ENCODE data around the gene IPO5. TPM values are rescaled to one million over a fixed set of nuclear protein-coding genes. Genes with fewer than 3 reads are reported as not detected.
"Not testable (repeated sequence)": the region's sequence is repeated elsewhere in the genome, so short reads cannot be mapped to it uniquely, and the experiment has no call there.

The IPO5 gene
- total RNA-seq, 1 donor from 2014 or later, result 94.0 TPM

GRCh38 chr13:97945792-97946419 is 7.6 kb upstream of the IPO5 start:
- intact Hi-C loops (cut with DNase I), result no loop called here
- DNase-seq (ENCODE audit: missing footprints), result no peak
- no peak for ATAC-seq

- ATAC-seq (no peak), DNase-seq (ENCODE audit: missing footprints) (no peak)
- intact Hi-C loops (cut with DNase I), result no loop called here
These were observed 6.4 kb upstream of the IPO5 start for GRCh38 chr13:97946951-97947588.

GRCh38 chr13:97948041-97948440 is 5.4 kb upstream of the IPO5 start:
- intact Hi-C loops (cut with DNase I), result no loop called here
- no peak for DNase-seq (ENCODE audit: missing footprints)
- ATAC-seq, result no peak

GRCh38 chr13:97949316-97949715 is 4.2 kb upstream of the IPO5 start:
- ATAC-seq; DNase-seq (ENCODE audit: missing footprints); intact Hi-C loops (cut with DNase I): not testable (repeated sequence)

GRCh38 chr13:97951376-97951775 is 2.1 kb upstream of the IPO5 start:
- ATAC-seq, result no peak
- intact Hi-C loops (cut with DNase I), result no loop called here

GRCh38 chr13:97952831-97953230 is 644 bp upstream of the IPO5 start:
- intact Hi-C loops (cut with DNase I); DNase-seq (ENCODE audit: missing footprints); ATAC-seq: not testable (repeated sequence)

More at GRCh38 chr13:97951376-97951775, 2.1 kb upstream of the IPO5 start:
- DNase-seq (ENCODE audit: missing footprints), result no peak

GRCh38 chr13:97961340-97961739 is 7.9 kb downstream of the IPO5 start:
- ATAC-seq (no peak), DNase-seq (ENCODE audit: missing footprints) (no peak)
- intact Hi-C loops (cut with DNase I), result no loop called here

GRCh38 chr13:97962887-97963286 is 9.4 kb downstream of the IPO5 start:
- DNase-seq (ENCODE audit: missing footprints) (no peak), ATAC-seq (no peak)
- intact Hi-C loops (cut with DNase I), result no loop called here

GRCh38 chr13:97967226-97967625 is 13.8 kb downstream of the IPO5 start:
- intact Hi-C loops (cut with DNase I), result no loop called here
- ATAC-seq, result no peak
- no peak for DNase-seq (ENCODE audit: missing footprints)

- intact Hi-C loops (cut with DNase I), result no loop called here
- DNase-seq (ENCODE audit: missing footprints) (no peak), ATAC-seq (no peak)
These were observed 14.5 kb downstream of the IPO5 start for GRCh38 chr13:97967948-97968347.

GRCh38 chr13:97971519-97971918 is 18.0 kb downstream of the IPO5 start:
- DNase-seq (ENCODE audit: missing footprints) (no peak), ATAC-seq (no peak)
- intact Hi-C loops (cut with DNase I), result no loop called here

- ATAC-seq (no peak), DNase-seq (ENCODE audit: missing footprints) (no peak)
- intact Hi-C loops (cut with DNase I), result no loop called here
These were observed 21.3 kb downstream of the IPO5 start for GRCh38 chr13:97974773-97975172.

- DNase-seq (ENCODE audit: missing footprints), result no peak
- no peak for ATAC-seq
- intact Hi-C loops (cut with DNase I), result no loop called here
These were observed 21.9 kb downstream of the IPO5 start for GRCh38 chr13:97975280-97975847.

- peak; percentile 100 for ATAC-seq
- peak; percentile 96 for DNase-seq (ENCODE audit: missing footprints)
- intact Hi-C loops (cut with DNase I), result loop anchor here (2.0 kb wide), 1 partner anchor 121 kb away; no protein-coding TSS in a partner anchor
These were observed 22.6 kb downstream of the IPO5 start for GRCh38 chr13:97975848-97976609.

- ATAC-seq, result peak; percentile 11
- DNase-seq (ENCODE audit: missing footprints), result no peak
- intact Hi-C loops (cut with DNase I), result loop anchor here (2.0 kb wide), 1 partner anchor 122 kb away; no protein-coding TSS in a partner anchor
These were observed 23.4 kb downstream of the IPO5 start for GRCh38 chr13:97976610-97977521.

- DNase-seq (ENCODE audit: missing footprints), result no peak
- ATAC-seq, result no peak
- intact Hi-C loops (cut with DNase I), result loop anchor here (2.0 kb wide), 1 partner anchor 123 kb away; no protein-coding TSS in a partner anchor
These were observed 24.5 kb downstream of the IPO5 start for GRCh38 chr13:97977982-97978381.

- intact Hi-C loops (cut with DNase I), result no loop called here
- DNase-seq (ENCODE audit: missing footprints) (no peak), ATAC-seq (no peak)
These were observed 25.2 kb downstream of the IPO5 start for GRCh38 chr13:97978651-97979050.

GRCh38 chr13:97979051-97979450 is 25.6 kb downstream of the IPO5 start:
- DNase-seq (ENCODE audit: missing footprints) (no peak), ATAC-seq (no peak)
- intact Hi-C loops (cut with DNase I), result no loop called here
